Esophagus mucosa (tissue), 1 donor: ENCODE results near the gene CCT6B. TPM values are rescaled to one million over a fixed set of nuclear protein-coding genes. Genes with fewer than 3 reads are reported as not detected.
"Not testable (repeated sequence)": the region's sequence is repeated elsewhere in the genome, so short reads cannot be mapped to it uniquely, and the experiment has no call there.

Experiments
- ATAC-seq: fragments of 200-7000 bp; cut with Tn5 transposase; one replicate; pipeline ENCODE4 v1.9.1; 2020
- total RNA-seq: library from RNA; stranded (reverse); gene quantifications from one replicate; pipeline ENCODE4 v1.2.4, GENCODE V29; 2023
- donor health status: DM: yes; HTN: yes; CAD: no.

CCT6B gene, protein sequence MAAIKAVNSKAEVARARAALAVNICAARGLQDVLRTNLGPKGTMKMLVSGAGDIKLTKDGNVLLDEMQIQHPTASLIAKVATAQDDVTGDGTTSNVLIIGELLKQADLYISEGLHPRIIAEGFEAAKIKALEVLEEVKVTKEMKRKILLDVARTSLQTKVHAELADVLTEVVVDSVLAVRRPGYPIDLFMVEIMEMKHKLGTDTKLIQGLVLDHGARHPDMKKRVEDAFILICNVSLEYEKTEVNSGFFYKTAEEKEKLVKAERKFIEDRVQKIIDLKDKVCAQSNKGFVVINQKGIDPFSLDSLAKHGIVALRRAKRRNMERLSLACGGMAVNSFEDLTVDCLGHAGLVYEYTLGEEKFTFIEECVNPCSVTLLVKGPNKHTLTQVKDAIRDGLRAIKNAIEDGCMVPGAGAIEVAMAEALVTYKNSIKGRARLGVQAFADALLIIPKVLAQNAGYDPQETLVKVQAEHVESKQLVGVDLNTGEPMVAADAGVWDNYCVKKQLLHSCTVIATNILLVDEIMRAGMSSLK
- total RNA-seq = 0.96 TPM

DNA sequence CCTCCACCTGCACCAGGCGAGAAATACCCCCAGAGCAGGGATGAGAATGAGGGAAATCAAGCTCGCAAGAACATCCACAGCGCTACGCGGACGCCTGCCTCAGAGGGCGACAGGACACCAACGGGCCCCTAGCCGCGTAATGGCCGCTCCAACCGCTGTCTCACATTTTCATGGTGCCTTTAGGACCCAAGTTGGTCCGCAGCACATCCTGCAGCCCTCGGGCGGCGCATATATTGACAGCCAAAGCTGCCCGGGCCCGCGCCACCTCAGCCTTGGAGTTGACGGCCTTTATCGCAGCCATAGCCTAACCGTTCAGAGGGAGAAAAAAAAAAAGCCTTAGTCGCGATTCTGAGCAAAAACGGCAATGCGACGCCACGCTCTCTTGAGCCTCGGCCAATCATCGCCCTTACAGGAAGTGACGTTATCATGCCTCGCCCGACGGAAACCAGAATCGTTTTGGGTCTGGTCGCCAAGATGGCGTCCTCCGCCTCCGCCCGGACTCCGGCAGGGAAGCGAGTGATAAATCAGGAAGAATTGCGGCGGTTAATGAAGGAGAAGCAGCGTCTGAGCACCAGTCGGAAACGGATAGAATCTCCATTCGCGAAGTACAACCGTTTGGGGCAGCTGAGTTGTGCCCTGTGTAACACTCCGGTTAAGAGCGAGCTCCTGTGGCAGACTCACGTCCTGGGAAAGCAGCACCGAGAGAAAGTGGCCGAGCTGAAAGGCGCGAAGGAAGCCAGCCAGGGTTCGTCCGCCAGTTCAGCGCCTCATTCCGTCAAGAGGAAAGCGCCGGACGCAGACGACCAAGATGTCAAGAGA lies at the start of gene CCT6B, which contains the start of gene ZNF830:
Gene CCT6B (minus strand): TSS at position 368 of the 819 bp plus-strand sequence. CDS start 67 bp downstream, at position 301.
Gene ZNF830 (plus strand): TSS at position 448 of the 819 bp plus-strand sequence. CDS start 27 bp downstream, at position 475.
- ATAC-seq = peak; percentile 97

GRCh38 chr17:35010093-35010492 lies 48.8 kb upstream of the CCT6B start:
- ATAC-seq = no peak

- ATAC-seq = no peak
Measured at GRCh38 chr17:35006961-35007360, 45.7 kb upstream of the CCT6B start.

GRCh38 chr17:35006345-35006744 lies 45.1 kb upstream of the CCT6B start:
- ATAC-seq = no peak

GRCh38 chr17:35003778-35004177 lies 42.5 kb upstream of the CCT6B start:
- ATAC-seq = peak; percentile 12

GRCh38 chr17:35002876-35003551 lies 41.8 kb upstream of the CCT6B start:
- peak; percentile 33 for ATAC-seq

GRCh38 chr17:35001549-35001948 lies 40.3 kb upstream of the CCT6B start:
- ATAC-seq = no peak

DNA sequence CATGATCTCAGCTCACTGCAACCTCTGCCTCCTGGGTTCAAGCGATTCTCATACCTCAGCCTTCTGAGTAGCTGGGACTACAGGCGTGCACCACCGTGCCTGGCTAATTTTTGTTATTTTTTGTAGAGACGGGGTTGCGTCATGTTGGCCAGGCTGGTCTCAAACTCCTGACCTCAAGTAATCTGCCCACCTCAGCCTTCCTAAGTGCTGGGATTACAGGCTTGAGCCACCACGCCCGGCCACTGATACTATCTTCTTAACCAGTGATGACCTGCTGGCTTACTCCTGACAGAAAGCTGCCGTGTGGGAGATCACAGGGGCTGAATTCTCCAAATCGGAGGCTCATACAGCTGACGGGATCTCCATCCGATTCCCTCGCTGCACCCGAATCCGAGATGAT lies 39.7 kb upstream of the CCT6B start:
- ATAC-seq = not testable (repeated sequence)

GRCh38 chr17:34999456-34999855 lies 38.2 kb upstream of the CCT6B start:
- ATAC-seq = no peak

DNA sequence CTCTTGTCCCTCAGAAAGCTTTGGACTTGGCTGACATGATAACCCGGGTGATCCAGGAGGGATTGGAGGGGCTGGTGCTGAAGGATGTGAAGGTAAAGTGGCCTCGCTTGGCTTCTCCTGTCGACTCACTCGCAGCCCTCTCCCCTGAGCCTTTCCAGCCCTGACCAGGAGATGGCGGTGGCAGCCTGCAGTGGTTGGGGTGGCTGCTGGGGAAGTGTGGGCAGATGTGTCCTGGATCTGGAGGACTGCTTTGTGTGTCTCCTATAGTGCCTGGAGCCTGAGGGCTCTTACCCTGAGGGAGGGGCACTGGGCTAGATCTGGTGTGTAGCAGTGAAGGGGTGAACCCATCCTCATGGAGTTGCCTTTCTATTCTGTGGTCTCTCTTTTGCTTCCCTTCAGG lies 36.9 kb upstream of the CCT6B start:
- peak; percentile 84 for ATAC-seq

DNA sequence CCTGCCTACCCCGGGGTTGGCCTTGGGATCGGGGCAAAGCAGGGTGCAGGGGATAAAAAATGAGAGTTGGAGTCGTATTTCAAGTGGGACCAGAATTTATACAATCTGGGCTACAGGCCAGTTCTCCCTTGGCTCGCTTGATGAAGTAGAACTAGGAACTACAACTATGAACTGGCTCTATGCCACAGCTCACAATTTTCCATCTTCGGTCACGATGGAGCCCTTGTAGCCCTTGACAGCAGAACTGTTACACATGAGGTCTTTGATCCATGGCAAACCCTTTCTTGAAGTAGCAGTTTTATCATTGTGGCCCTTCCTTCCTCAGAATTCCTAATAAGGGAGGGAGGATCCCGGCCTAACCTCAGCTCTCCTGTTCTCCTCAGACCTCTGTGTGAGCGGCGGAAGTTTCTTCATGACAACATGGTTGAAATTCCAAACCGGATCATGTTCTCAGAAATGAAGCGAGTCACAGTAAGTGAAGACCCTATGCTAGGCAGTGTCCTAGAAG lies 36.1 kb upstream of the CCT6B start:
- ATAC-seq = peak; percentile 30

DNA sequence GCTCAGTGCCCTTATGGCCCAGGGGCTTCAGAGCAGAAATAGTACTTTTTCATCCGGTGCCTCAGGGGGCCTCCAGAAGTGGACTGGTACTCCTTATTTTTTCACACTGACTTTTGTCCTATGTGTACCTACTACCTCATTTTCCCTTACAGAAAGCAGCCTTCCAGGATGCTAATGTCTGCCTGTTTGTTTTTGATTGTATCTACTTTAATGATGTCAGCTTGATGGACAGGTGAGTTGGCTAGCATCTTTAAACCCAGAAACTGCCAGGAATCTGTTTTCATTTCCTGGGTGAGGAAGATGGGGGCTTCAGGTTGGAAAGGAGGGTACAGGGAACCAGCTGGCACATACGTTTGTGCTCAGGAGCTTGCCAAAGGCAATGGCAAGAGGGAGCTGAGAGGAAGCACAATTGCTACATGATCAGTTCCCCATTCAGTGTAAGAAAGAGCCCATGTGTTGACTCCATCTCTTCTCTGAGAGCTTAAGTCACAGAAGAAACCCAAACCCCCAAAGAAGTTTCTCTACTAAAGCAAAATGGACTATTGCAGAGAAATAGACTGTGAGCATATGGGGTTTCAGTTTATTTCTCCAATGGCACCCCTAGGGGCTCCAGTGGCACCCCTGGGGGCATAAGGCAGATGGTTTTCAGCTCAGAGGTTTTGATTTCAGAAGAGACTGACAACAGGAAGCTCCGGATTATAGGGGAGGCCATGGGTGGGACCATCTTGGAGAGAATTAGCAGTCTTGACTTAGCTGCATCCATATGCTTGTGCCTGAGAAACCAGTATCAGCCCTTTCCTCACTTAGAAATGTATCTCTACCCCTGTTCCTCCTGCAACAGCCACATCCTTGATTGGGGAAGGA lies 35.4 kb upstream of the CCT6B start:
- no peak for ATAC-seq

GRCh38 chr17:34993031-34993430 lies 31.8 kb upstream of the CCT6B start:
- ATAC-seq = no peak

- ATAC-seq = peak; percentile 24
Measured at GRCh38 chr17:34991606-34992005, 30.3 kb upstream of the CCT6B start.

DNA sequence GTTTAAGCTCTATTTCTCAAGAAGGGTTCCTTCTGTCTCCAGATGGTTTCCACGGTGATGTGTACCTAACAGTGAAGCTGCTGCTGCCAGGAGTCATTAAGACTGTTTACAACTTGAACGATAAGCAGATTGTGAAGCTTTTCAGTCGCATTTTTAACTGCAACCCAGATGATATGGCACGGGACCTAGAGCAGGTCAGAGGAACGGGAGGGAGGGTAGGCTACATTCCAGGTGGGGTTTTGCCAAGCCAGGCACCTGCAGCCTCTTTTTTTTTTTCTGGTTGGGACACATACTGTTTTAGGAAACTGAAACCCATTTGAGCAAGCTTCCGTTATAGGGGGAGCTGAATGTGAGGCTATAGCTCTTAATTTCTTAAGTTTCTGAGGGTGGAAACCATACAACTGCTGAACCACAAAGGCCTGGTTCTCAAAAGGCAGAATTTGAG lies 29.7 kb upstream of the CCT6B start:
- ATAC-seq = no peak

DNA sequence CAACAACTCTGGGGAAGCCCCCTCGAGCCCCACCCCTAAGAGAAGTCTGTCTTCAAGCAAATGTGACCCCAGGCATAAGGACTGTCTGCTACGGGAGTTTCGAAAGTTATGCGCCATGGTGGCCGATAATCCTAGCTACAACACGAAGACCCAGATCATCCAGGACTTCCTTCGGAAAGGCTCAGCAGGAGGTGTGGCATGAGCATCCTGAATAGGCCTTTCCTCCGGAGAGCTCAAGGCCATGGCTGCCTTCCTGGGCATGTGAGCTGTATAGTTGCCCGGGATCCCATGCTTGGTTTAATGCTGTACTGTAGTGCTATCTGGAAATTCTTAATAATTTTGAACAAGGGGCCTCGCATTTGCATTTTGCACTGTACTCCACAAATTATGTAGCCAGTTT lies 28.2 kb upstream of the CCT6B start:
- no peak for ATAC-seq

GRCh38 chr17:34988644-34989043 lies 27.4 kb upstream of the CCT6B start:
- ATAC-seq = no peak

DNA sequence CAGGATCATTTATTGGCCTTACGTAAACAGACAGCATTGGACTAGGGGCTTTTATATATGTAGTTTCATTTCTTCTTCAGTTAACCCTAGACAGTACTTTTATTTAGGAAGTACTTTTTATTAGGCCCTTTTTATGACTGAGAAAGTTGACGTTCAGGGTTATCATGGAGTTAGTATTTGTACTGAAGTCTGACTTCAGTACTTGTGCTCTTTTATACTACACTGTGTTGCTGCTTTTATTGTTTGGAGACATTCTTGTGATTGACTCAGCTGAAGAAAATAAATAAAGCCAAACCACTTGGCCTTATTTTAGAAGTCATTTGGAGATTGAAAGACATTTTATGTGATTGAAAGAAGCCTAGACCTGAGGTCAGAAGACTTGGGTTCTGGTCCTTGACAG lies 26.0 kb upstream of the CCT6B start:
- ATAC-seq = no peak

DNA sequence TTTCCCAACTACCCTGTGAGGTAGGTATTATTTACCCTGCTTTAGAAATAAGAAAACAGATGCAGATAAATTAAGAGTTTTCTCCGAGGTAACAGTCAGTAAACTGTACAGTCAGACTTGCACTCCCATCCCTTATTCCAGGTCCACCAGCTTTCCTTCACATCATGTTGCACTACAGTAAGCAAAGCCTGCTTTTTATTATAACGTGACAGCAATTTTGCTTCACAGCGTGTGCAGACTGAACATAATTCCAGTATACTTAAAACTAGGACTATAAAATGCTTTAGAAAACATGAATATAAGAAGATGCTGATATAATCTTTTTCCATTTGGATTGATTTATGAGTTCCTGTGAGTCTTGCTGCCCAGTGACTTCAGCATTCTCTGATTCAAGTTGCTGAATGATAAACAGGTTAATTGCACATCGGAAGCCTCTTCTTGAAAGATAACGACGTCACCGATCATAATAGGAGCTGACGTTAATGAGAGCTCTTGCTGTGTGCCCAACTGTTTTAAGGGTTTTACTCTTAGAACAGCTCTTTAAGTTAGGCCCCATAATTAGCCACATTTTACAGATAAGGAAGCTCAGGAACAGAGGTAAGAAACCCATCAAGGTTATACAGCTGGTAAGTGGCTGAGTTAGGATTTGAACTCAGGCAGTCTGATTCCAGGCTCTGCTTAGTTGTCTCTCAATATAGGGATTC lies 20.4 kb upstream of the CCT6B start:
- ATAC-seq = no peak

DNA sequence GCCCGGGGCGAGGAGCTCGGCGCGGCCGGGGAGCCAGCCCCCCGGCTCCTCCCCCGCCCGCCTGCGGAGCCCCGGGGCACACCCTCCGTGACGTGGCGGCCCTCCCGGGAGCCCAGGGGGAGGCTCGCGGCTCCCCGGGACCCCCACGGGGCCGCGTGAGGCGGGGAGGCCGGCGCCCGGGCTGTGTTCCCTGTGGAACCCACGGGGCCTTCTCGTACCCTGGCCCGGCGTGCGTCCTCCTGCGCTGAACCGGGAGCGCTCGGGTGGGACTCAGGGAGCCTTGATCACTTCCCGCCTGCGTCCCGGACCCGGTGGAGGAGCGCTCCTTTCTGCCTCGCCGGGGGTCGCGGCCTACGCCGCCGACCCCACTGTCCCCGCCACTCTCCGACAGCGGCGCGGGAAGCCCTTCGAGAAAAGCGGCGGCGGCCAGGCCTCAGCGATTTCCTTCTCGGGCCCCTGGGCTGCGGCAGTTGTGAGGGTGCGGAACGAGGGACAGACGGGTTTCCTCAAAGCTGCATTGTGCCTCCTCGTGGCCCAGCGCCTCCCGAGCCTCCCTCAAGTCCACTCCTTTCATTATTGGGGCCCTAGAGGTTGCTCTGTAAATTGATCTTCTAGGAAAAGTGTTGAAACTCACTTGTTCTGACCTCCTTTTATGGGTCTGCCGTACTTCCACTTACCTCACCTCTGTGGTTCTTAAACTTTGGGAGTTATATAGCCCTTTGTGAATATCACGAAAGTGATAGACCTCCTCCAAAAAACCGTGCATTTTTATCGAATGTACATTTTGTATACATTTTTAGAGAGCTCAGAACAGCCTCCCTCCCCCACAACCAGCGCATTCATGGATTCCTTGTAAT lies 19.6 kb upstream of the CCT6B start:
- ATAC-seq = peak; percentile 85
